Activated T-helper 1 cell treated with Interleukin-2 at 50 U/mL for 16 hours (primary cell): ENCODE measurements around the gene SLC22A12.

Source experiments
- DNase-seq: peaks from one replicate; pipeline ENCODE4 v3.0.0-alpha.2; 2020; ENCODE audit warnings: low read depth

The SLC22A12 gene

DNA sequence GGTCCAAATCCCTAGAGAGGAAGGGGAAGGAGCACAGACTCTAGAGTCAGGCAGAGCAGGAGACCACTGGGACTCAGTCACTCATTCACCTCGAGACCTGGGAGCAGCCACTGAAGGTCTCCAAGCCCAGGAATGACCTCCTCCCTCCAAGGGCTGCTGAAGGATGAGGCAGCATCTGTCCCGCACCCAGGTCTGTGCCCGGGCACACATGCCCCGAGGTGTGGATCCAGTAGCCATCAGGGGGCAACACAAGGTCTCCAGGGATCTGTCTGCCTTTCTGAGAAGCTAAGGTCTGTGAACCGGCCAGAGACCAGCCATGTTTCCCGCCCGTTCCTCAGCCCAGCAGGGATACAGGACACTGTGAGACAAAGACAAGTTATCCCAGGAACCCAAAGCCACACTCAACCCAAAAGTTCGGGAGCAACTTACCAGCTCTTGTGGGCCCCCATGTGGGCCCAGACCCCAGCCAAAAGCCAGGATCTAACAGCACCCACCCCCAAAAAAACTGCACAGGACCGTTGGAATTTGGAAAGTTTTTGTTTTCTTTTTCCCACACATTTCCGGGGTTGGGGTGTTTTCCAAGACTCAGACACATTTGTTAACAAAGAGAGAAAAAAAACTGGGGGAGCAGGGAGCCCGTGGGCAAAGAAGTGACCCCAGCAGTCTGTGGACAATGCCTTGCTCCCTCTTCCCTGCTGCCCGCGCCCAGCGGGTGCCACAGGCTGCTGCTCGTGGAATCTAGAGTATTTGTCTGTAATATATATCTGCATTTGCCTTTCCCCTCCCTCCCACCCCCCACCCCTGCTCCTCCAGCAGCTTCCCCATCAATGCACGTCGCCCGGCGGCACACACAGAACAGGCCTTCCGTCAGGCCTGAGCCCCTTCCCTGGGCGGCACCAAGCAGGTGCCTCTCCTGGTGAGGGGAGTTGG lies 14.9 kb downstream of the SLC22A12 start:
- DNase-seq: no peak

DNA sequence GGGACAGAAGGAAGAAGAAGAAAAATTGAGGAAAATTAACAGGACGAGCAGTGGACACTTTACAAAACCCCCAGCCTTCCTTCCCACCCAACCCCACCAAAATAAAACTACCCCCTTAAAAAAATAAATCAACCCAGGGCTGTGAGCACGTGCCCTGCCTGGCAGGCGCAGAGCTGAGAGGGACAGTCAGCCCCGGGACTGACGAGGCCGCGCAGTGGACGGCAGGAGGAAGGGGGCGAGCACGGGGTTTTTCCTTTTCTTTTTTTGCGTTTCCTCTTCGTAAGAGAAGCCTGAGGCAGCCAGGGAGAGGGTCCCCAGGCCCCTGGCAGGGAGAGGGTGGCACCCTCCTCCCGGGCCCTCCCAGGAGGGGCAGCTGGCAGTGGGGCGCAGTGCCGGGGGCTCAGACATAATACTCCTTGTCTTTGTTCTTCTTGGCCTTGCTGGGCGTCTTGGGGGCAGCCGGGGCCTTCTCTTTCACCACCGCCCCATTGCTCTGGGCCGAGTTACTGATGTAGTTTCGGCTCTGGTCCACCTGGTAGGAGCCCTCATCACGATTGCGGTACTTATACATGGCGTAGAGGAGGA lies 15.9 kb downstream of the SLC22A12 start:
- no peak for DNase-seq

DNA sequence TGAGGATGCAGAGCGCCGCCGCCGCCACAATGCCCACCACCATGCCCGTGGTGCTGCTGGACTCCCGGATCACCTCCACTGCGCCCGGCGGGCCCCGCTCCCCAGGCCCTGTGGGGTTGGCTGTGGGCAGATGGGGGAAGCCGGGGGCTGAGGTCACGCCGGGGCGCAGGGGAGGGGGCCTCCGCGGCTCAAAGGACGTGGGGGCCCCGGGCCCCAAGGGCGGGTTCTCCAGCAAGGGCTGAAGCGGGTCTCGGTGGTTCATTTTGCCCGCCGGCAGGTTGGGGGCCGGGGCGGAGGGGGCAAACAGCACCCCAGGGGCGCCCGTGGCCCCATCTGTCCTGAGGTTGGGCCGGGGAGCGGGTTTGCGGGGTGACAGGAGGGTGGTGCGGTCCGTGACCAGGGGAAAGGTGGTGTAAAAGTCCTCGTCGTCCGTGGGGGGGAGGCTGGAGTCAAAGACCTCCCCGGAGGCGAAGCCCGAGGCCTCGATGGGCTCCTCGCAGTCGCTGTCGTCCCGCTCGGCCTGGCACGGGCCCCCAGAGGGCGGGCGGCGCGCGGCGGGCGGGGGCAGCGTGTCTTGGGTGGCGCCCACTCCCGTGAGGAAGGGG lies 16.5 kb downstream of the SLC22A12 start:
- no peak for DNase-seq

DNA sequence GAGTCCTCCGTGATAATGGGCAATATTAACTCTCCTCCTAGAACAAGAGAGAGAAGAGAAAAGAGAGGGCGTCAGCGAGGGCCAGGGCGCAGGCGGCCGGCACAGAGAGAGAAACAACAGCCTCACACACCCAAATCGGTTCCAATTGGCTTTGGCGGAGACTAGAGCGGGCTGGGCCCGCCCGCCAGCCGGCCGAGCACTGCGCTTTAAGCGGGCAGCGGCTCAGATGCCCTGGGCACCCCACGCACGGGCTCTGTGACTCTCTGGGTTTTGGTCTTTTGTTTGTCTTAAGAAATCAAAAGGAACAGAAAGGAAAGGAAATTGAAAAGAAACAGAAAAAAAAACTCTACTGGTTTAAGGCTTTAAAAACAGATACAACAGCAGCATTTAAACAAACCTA lies 17.0 kb downstream of the SLC22A12 start:
- DNase-seq: no peak

DNA sequence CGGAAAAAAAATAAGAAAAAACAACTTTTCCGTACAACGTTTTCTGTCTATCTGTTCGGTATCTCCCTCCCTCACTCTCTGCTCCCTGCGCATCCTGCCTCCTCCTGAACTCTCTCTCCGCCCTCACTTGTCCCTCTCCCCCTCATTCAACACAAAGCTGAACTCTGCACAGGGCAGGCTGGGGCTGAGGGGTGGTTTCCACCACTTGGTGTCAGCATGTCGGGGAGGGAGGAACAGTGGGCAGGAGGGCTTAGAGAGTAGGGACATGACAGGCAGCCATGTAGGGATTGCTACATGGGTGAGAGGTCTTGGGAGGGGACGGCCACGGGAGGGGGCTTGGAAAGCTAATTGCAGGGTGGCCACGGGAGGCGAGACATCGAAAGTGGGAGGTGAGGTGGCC lies 17.6 kb downstream of the SLC22A12 start:
- no peak for DNase-seq

DNA sequence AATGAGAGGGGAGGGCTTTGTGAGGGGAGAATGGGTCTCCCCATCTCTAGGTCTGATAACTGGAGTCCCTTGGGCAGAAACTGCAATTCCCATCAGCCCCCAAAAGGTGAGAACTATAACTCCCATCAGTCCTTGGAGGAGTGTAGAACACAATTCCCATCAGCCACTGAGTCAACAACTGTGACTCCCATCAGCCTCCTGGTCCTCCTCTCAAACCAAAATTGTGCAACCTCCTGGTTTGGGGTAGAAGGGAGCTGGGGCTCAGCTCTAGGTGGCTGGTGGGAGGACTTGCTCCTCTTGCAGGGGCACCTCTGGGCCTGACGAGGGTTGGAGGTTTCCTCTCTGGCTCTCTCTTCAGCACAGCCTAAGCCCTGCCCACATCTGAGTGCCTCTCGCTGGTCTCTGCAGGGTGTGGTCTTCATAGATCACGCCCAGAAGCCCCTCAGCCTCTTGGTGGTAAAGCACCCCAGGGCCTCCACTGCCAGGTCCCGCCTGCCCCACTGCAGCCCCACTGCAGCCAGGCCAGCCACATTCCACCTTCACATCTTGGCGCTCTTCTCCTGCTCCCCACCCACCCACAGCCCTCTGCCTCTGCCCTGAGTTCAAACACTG lies 18.5 kb downstream of the SLC22A12 start:
- no peak for DNase-seq

DNA sequence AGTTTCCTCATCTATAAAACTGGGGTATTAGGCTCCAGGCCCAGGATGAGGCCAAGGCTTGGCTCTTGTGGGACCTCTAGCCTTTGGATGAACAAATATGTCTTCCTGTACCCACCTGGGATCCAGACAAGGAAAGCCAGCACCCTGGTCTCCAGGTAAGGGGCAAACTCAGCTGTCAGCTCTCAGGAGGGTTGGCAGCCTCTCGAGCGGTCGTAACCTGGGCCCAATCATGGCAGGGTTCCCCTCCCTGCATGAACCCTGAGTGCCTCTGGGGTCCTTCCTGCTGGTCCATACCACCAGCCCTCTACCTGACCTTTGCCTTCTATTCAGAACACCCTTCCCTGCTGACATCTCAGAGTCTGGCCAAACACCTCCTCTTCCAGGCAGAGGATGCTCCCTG lies 19.6 kb downstream of the SLC22A12 start:
- no peak for DNase-seq

DNA sequence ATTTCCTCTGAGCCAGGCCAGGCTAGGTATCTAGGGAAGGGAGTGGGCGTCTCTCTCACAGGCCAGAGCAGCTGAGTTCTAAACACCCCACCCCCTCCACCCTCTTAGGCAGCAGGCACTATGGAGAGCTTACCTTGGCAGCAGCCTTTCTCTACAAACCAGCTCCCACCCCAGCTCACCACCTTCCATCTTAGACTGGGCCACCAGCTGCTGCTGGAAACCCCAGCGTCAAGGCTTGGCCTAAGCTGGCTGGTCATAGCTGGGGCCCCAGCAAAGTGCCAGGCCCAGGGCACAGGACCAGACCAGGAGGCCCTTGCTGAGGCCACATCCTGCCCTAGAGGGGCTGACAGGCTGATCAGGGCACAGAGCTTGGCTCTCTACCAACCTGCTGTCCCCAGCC lies 20.2 kb downstream of the SLC22A12 start:
- DNase-seq: no peak

DNA sequence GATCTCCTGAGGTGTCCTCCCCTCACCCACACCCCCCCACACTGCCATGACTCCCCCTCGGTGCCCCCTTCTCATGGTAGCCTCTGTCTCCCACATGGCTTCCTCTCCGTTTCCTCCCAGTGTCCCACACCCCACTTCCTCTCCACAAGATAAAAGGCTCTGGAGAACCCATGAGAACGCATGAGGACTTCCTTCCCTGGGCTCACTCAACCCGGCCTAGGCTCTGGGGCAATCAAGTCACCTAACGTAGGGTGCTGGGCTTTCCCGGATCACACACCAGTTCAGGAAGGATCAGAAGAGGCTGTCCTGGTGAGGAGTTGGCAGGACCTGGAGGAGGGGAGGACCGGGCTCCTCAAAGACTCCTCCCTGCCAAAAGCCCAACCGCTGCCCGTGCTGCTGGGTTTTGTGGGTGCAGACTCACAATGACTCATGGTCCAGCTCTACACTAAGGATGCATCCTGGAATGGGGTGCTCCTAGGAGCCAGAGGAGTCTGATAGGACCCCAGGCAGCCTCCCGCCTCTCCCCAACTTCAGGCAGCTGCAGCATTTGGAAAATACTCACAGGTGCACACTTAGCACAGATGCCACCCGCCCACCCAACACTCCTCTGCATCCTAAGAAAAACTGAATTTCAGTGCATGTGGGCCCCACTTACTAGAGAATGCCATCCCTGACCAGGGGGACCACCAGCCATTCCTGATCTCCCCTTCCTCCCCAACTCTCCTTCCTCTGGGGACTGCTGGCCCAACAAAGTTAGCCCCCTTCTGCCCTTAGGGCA lies 21.0 kb downstream of the SLC22A12 start:
- DNase-seq: no peak

DNA sequence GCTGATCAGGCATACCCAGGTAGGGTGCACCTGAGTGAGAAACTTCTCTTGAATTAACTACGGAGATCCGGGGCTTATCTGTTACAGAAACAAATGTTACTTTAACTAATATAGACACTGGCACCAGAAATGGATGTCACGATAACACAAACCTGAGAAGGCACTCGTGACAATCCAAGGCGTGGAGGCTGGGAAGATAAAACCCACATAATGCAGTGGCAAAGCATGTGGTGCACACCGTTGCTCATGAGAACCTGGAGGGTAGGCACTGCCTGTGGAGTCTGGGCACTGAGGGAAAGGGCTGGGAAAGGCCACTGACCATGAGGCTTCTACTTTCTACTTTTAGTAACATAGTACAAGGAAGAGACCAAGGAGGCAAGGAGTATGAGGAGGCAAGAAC lies 22.6 kb downstream of the SLC22A12 start:
- no peak for DNase-seq

DNA sequence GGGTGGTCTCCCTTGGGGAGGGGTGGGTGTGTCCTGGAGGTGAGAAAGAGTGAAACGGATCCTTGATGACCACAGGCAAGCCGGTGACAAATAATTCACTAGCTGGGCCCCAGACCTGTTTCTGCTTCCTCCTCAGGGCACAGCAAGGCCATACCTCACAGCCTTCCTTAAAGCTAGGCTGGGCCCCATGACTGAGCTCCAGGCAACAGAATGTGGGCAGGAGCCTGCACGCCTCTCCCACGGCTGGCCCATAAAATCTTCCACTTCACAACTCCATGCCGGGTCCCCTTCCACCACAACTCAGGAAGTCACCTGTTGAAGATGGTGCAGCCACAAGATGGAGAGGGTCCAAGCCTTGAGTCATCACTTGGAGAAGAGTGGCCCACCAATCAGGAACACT lies 23.9 kb downstream of the SLC22A12 start:
- no peak for DNase-seq

DNA sequence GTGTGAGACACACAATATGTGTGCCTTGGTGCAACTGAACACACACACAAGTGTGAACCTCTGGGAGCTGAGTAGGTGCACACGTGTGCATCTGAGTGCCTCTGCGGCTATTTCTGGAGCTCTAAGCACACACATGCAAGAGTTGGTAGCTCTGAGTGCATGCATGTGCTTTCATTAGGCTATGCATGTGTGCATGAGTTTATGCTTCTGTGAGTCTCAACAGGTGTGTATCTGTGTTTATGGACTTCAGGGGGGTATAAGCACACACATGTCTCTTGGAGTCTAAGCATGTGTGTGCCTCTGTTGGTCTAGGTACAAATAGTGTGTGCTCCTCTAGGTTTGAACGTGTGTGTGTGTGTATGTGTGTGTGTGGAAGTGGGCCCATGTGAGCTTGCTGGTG lies 25.8 kb downstream of the SLC22A12 start:
- DNase-seq: no peak

DNA sequence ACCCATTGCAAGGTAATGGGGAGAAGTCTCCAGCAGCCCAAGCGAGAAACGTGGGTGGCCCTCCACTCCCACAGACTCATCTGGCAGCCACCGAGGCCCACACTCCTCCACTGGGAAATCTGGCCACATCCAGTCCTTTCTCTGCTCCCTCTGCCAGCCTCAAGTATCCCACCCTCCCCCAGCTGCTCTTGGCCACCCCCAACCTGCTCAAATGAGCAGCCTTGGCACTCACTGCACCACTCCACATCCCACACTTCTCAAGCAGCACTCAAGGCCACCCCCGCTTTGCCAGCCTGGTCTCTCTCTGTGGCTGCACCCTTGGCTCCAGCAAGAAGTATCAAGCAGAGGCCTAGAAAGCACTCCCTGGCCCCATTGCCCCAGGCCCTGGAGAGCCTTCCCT lies 28.2 kb downstream of the SLC22A12 start:
- DNase-seq: no peak

DNA sequence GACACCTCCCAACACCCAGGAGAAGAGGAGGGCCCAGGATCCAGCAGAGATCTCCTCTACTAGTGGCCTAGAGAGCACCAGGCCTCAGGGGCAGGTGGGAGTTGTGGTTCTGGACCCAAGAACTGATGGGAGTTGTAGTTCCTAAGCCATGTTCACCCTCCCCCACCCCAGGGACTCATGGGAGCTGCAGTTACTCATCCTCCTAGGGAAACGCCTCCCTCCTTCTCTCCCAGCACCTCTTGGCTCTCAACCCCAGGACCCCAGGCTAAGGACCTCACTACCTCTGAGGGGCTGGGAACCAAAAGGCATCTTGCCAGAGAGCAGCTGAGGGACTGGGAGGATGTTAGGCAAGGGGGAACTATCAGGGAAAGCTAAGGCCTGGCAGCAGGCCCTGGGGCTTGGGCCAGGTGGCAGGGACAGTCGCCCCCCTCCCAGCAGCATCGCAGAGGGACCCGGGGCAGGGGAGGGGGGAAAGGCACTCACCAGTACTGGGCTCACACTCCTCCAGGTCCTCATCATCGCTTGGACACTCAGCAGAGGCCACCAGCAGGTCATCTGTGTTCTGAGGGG lies 28.9 kb downstream of the SLC22A12 start:
- no peak for DNase-seq

DNA sequence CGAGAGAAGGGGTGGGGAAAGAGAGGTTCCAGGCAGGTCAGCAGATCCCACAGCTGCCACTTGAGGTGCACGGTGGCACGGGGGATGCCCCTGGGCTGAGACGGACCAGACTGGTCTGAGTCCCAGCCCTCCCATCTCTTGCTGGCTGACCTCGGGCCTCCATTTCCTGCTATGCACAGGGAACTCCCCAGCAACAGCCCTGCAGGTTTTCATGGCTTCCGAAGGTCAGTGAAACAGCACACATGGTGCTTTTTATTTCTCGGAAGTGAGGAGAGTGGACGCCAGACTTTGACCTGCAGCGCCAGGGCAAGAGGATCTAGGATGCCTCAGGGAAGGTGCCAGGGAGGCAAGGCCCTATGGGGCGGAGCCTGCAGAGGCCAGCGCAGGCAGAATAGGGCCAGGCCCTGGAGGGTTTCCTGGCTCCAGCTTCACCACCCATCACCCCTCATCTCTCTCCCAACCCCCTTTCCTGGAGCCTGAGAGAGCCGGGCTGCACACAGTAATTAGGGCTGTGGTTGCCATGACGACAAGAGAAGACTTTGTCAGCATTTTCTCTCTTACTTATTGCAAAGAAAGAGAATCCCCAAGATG lies 29.5 kb downstream of the SLC22A12 start:
- no peak for DNase-seq

DNA sequence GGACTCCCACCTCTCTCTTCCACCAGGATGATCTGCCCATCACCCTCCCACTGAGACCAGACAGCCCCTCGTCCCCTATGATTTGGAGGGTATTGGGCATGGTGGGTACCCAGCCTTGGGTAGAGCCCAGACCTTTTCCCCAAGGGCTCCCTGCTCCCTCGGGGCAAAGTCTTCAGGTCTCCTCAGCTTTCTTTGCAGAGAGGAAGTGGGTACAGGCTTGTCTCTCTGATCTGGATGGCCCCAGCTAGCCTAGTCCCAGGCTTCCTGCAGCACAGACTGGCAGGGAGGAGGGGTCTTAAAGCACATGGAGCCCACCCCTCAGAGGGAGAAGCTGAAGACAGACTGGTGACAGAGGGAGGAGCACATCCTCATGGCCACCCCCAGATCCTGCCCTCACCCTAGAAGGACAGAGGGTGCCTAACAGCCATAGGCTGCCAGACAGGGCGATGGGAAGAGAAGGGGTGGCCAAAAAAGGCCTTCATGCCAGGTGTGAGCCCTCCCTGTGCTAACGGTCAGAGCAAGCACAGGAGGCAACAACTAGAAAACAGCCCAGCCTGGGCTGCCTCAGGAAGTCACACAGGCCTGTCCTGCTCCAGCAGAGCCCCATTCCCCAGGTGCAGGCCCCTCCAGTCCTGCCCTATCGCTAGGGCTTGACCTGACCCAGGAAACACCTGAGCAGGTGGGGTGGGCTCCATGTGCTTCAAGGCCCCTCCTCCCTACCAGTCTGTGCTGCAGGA lies 30.4 kb downstream of the SLC22A12 start:
- DNase-seq: no peak

DNA sequence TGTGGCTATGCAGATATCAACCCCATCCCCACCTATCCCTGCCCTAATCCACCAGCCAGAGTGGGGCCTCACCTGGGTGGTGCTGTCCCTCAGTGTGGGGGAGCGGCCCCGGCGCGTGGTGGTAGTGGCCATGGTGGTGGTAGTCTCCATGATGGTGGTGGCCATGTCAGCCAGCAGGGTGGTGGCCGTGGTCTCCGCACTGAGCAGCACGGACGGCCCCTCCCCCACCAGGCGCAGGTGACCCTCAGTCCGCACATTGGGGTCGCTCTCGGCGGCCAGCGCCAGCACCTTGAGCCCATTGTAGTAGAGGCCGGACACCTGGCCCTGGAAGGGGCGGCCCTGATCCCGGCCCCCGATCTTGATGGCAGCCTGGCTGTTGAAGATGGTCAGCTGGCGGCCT lies 31.7 kb downstream of the SLC22A12 start:
- DNase-seq: no peak

DNA sequence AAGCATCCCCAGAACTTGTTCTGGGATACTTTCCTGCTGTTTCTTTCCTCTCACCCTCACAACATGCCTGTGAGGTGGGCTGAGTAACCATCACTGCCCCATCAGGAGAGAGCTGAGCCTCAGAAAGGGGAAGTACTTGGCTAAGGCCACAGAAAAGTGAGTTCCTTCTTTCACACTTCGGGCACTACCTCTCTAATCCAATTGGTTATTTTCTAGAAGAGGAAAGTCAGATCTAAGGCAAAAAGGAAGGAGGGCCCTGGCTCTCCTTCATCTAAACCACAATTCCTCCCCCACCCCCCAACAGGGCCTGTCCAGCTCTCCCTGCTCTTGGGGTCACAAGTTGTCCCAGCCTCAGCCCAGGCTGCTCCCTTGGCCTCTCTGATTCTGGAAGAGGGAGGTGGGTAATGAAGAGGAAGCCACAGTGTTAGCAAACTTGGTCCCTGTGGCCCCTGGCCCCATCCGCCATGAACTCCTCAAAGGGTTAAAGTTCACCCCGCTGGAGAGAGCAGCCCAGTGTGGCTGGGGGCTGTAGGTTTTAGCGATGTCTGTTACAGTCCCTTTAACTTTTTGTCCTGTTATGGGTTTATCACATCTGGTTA lies 34.0 kb downstream of the SLC22A12 start:
- DNase-seq: no peak

DNA sequence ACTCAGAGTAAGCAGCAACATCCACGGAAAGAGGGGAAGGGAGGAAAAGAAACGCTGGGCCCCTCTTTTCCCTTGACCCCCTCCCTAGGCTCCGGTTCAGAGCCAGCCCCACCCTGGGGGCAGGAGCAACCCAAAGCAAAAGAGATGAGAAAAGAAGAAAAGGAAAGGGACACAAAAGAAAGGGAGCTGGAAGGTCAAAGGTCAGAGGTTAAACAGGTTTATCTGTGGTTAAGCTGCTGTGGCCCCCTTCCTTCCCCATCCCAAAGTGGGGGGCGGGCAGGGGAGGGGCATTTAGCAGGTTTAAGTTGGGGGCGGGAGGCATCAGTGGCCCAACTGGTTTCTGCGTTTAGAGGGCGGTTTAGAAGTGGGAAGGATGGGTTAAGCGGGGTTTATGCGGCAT lies 35.6 kb downstream of the SLC22A12 start:
- DNase-seq: no peak

DNA sequence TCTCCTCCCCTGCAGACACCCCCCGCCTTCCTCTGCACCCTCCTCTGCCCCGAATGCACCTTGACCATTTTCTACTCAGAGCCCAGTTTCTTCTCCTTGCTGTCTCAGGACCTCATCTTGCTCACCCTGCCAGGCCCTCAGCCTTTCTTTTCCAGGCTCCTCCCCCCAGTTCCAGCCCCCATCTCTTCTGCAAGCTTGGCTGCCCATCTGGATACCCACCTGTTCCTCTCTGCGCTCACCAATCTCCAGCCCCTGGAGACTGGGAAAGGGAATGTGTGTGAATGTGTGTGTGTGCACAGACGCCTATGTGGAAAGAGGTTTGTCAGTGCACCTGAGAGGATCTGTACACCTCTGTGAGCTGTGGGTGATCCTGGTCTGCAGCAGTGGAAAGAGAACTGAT lies 36.4 kb downstream of the SLC22A12 start:
- no peak for DNase-seq
